Measurements from ENCODE around the gene CREB5.

The CREB5 gene

DNA sequence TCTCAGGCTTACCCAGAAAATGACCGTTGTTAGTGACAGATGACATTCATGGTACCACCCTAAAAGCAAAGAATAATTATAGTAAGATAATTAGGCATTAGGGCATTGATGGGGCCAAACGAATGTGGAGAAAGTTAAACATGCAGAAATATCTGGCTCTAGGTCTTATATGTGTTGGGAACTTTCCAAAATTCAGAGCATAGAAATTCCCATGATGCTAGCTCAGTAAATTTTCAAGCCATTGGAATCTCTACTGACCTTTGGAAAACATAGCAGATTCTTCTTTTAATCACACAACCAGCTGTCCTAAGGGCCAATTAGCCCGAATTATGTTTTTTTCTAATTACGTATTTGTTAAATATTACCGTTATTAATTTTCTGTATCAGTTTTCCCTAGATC lies 136.1 kb downstream of the CREB5 start:
- TF ChIP-seq, protein P1, sequence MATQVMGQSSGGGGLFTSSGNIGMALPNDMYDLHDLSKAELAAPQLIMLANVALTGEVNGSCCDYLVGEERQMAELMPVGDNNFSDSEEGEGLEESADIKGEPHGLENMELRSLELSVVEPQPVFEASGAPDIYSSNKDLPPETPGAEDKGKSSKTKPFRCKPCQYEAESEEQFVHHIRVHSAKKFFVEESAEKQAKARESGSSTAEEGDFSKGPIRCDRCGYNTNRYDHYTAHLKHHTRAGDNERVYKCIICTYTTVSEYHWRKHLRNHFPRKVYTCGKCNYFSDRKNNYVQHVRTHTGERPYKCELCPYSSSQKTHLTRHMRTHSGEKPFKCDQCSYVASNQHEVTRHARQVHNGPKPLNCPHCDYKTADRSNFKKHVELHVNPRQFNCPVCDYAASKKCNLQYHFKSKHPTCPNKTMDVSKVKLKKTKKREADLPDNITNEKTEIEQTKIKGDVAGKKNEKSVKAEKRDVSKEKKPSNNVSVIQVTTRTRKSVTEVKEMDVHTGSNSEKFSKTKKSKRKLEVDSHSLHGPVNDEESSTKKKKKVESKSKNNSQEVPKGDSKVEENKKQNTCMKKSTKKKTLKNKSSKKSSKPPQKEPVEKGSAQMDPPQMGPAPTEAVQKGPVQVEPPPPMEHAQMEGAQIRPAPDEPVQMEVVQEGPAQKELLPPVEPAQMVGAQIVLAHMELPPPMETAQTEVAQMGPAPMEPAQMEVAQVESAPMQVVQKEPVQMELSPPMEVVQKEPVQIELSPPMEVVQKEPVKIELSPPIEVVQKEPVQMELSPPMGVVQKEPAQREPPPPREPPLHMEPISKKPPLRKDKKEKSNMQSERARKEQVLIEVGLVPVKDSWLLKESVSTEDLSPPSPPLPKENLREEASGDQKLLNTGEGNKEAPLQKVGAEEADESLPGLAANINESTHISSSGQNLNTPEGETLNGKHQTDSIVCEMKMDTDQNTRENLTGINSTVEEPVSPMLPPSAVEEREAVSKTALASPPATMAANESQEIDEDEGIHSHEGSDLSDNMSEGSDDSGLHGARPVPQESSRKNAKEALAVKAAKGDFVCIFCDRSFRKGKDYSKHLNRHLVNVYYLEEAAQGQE (IDR thresholded peaks at IDR 0.05; ENCODE audit: low read depth) = no peak
- TF ChIP-seq, protein P2, sequence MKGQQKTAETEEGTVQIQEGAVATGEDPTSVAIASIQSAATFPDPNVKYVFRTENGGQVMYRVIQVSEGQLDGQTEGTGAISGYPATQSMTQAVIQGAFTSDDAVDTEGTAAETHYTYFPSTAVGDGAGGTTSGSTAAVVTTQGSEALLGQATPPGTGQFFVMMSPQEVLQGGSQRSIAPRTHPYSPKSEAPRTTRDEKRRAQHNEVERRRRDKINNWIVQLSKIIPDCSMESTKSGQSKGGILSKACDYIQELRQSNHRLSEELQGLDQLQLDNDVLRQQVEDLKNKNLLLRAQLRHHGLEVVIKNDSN (IDR thresholded peaks at IDR 0.05) = no peak
- TF ChIP-seq TAF1 (IDR thresholded peaks at IDR 0.05; ENCODE audit: low read depth) (no peak), RAD21 (IDR thresholded peaks at IDR 0.05; ENCODE audit: low read depth) (no peak)

DNA sequence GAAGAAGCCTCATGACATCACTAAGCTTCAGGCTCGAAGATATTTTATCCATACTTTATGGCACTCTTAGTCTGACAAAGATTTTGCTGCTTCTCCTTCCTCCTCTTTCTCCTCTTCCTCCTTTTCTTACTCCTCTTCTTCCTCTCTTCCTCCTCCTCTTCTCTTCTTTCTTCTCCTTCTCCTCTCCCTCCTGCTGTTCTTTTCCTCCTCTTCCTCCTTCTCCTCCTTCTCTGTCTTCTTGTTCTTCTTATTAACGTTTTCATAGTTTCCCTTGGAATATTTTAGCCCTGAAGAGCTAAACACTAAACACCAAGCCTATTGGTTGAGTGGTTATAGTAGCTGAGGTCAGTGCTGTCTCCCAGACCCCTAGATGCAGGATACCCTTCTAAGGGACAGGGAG lies 137.7 kb downstream of the CREB5 start:
- TF ChIP-seq TAF1 (IDR thresholded peaks at IDR 0.05; ENCODE audit: low read depth) = no peak
- TF ChIP-seq TEAD4 (IDR thresholded peaks at IDR 0.05) = no peak
- no peak for TF ChIP-seq EP300 (IDR thresholded peaks at IDR 0.05; ENCODE audit: borderline replicate concordance)
- no peak for TF ChIP-seq EGR1 (IDR thresholded peaks at IDR 0.05)
- no peak for TF ChIP-seq ZBTB7A (IDR thresholded peaks at IDR 0.05; ENCODE audit: low read depth)
- TF ChIP-seq, protein P3, sequence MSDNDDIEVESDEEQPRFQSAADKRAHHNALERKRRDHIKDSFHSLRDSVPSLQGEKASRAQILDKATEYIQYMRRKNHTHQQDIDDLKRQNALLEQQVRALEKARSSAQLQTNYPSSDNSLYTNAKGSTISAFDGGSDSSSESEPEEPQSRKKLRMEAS (IDR thresholded peaks at IDR 0.05) = no peak
- no peak for TF ChIP-seq NFIC (IDR thresholded peaks at IDR 0.05)
- TF ChIP-seq, protein P1 (IDR thresholded peaks at IDR 0.05; ENCODE audit: low read depth) = no peak
- no peak for TF ChIP-seq RAD21 (IDR thresholded peaks at IDR 0.05; ENCODE audit: low read depth)
- TF ChIP-seq CREB1 (IDR thresholded peaks at IDR 0.05; ENCODE audit: low read depth) = no peak
- TF ChIP-seq, protein P2 (IDR thresholded peaks at IDR 0.05) = no peak
- TF ChIP-seq TCF12 (IDR thresholded peaks at IDR 0.05; ENCODE audit: low read depth) = no peak
- no peak for TF ChIP-seq YY1 (IDR thresholded peaks at IDR 0.05; ENCODE audit: low read depth)
- TF ChIP-seq CEBPB (IDR thresholded peaks at IDR 0.05) = no peak
- no peak for TF ChIP-seq FOXM1 (IDR thresholded peaks at IDR 0.05; ENCODE audit: borderline replicate concordance, low read depth)

DNA sequence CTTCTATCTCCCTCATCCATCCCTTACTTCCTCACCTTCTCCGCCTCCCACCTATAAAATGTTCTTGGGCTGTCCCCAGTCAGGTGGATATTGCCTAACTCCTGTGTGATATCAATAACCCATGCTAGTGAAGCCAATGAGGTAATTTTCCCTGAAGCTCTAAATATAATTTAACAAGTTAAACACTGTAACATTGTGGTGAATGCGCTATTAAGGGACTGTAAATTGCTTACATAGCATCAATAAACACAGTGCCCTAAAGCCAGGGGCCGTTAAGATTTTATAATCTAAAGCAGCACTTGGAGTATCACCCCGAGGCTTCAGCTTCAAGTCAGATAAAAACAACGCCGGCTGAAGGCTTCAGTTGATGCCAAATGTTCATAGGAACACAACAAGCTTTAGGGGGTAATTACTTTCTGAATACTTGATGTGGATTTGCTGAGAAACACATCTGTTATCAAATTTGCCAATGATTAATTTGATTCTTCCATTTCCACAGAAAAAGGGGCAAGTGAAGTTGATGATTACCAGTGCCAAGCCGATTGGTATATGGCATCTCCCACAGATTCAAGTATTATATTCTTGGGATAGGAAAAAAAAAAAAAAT lies 138.4 kb downstream of the CREB5 start:
- TF ChIP-seq TCF12 (IDR thresholded peaks at IDR 0.05; ENCODE audit: low read depth) (no peak), YY1 (IDR thresholded peaks at IDR 0.05; ENCODE audit: low read depth) (no peak), EGR1 (IDR thresholded peaks at IDR 0.05) (no peak), EP300 (IDR thresholded peaks at IDR 0.05; ENCODE audit: borderline replicate concordance) (no peak), RAD21 (IDR thresholded peaks at IDR 0.05; ENCODE audit: low read depth) (no peak), CEBPB (IDR thresholded peaks at IDR 0.05) (no peak), FOXM1 (IDR thresholded peaks at IDR 0.05; ENCODE audit: borderline replicate concordance, low read depth) (no peak)
- TF ChIP-seq, protein P1 (IDR thresholded peaks at IDR 0.05; ENCODE audit: low read depth) = no peak

DNA sequence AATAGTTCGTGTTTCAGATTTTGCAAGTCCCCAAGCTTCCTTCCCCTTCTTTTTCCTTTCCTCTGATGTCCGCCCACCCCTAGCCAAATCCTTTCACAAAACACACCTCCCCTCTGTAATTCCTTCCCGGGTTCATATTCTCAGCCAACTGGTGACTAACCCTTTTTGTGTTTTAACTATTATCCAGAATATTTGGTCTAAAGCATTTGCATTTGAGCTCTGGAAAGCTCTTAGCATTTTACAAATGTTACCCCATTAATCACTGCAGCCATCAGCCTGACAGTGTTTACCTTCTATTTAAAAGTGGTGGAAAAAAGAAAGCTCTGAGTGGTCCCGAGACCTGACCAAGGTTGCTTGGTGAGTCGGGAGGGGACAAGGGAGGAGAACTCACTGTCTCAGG lies 139.0 kb downstream of the CREB5 start:
- TF ChIP-seq TEAD4 (IDR thresholded peaks at IDR 0.05) (no peak), EGR1 (IDR thresholded peaks at IDR 0.05) (no peak), FOXM1 (IDR thresholded peaks at IDR 0.05; ENCODE audit: borderline replicate concordance, low read depth) (no peak), CEBPB (IDR thresholded peaks at IDR 0.05) (no peak), ZBTB7A (IDR thresholded peaks at IDR 0.05; ENCODE audit: low read depth) (no peak), YY1 (IDR thresholded peaks at IDR 0.05; ENCODE audit: low read depth) (no peak), TAF1 (IDR thresholded peaks at IDR 0.05; ENCODE audit: low read depth) (no peak), RAD21 (IDR thresholded peaks at IDR 0.05; ENCODE audit: low read depth) (no peak)
- TF ChIP-seq, protein P1 (IDR thresholded peaks at IDR 0.05; ENCODE audit: low read depth) = no peak
